GM10248 (cell line): ENCODE results near the gene GPC6.

Experiments
- CTCF ChIA-PET: fragments of 300-600 bp; sonication (Branson Sonifier 250); formaldehyde crosslinking; extraction: SDS; loops from one replicate; lab custom pipeline; 2021; ENCODE audit warnings: antibody characterized with exemption; lab: Yijun Ruan, JAX
- POLR2A ChIA-PET: fragments of 350-650 bp; sonication (Branson Sonifier 250); formaldehyde crosslinking; extraction: SDS; loops from one replicate; lab custom pipeline; 2020; ENCODE audit warnings: antibody characterized with exemption; lab: Yijun Ruan, JAX
- DNase-seq: peaks from one replicate; pipeline ENCODE4 v3.0.0; 2012; ENCODE audit errors: extremely low spot score
- CTCF ChIP-seq: IDR thresholded peaks from 2 replicates; pipeline ENCODE4 v1.5.1; 2012; ENCODE audit warnings: mild to moderate bottlenecking, low read depth; ENCODE audit errors: extremely low read depth, missing control alignments, control extremely low read depth

The GPC6 gene

GRCh38 chr13:93355094-93355493, 128.5 kb downstream of the GPC6 start:
- POLR2A ChIA-PET = no interaction called here
- no peak for DNase-seq
- TF ChIP-seq CTCF = no peak
- CTCF ChIA-PET = no interaction called here

- CTCF ChIA-PET = interaction anchor here (1.0 kb wide), 1 partner anchor 15 kb away, joined by 4 read pairs; no protein-coding TSS in a partner anchor
- no peak for TF ChIP-seq CTCF
- POLR2A ChIA-PET = no interaction called here
- DNase-seq = no peak
Measured at GRCh38 chr13:93356469-93356868, 129.9 kb downstream of the GPC6 start.

- CTCF ChIA-PET = no interaction called here
Measured at GRCh38 chr13:93360021-93360420, 133.4 kb downstream of the GPC6 start.

GRCh38 chr13:93361703-93362102, 135.1 kb downstream of the GPC6 start:
- no peak for DNase-seq
- TF ChIP-seq CTCF = no peak
- CTCF ChIA-PET = no interaction called here
- POLR2A ChIA-PET = no interaction called here

More at GRCh38 chr13:93360021-93360420, 133.4 kb downstream of the GPC6 start:
- no peak for DNase-seq
- POLR2A ChIA-PET = no interaction called here
- TF ChIP-seq CTCF = no peak

GRCh38 chr13:93364166-93364565, 137.6 kb downstream of the GPC6 start:
- POLR2A ChIA-PET = no interaction called here
- TF ChIP-seq CTCF = no peak
- DNase-seq = no peak
- CTCF ChIA-PET = no interaction called here

- no peak for TF ChIP-seq CTCF
- ChIA-PET CTCF (no interaction called here), POLR2A (no interaction called here)
- DNase-seq = no peak
Measured at GRCh38 chr13:93368296-93368695, 141.7 kb downstream of the GPC6 start.

GRCh38 chr13:93368718-93369117, 142.1 kb downstream of the GPC6 start:
- POLR2A ChIA-PET = no interaction called here
- CTCF ChIA-PET = no interaction called here
- DNase-seq = no peak
- no peak for TF ChIP-seq CTCF
